HG03558 (cell line): ENCODE results near the gene OTOP3.

Experiments
- ATAC-seq: cut with Tn5 transposase; IDR thresholded peaks from one replicate; pipeline ENCODE4 v1.9.1; 2021; ENCODE audit warnings: moderate number of reproducible peaks; ENCODE audit not compliant: unreplicated experiment; ENCODE audit errors: extremely low read depth

OTOP3 gene

GRCh38 chr17:74916136-74916850, 19.4 kb upstream of the OTOP3 start:
- no peak for ATAC-seq

- ATAC-seq = no peak
Observed at GRCh38 chr17:74916851-74917199, 18.9 kb upstream of the OTOP3 start.

GRCh38 chr17:74917430-74917829, 18.3 kb upstream of the OTOP3 start:
- no peak for ATAC-seq

- no peak for ATAC-seq
Observed at GRCh38 chr17:74918906-74919305, 16.8 kb upstream of the OTOP3 start.

GRCh38 chr17:74919440-74920305, 16.0 kb upstream of the OTOP3 start:
- no peak for ATAC-seq

- ATAC-seq = no peak
Observed at GRCh38 chr17:74920306-74920620, 15.4 kb upstream of the OTOP3 start.

GRCh38 chr17:74920642-74921025, 15.1 kb upstream of the OTOP3 start:
- ATAC-seq = no peak

- ATAC-seq = no peak
Observed at GRCh38 chr17:74921026-74921681, 14.5 kb upstream of the OTOP3 start.

- no peak for ATAC-seq
Observed at GRCh38 chr17:74921769-74922168, 13.9 kb upstream of the OTOP3 start.

GRCh38 chr17:74922172-74922571, 13.5 kb upstream of the OTOP3 start:
- no peak for ATAC-seq

GRCh38 chr17:74922694-74923537, 12.8 kb upstream of the OTOP3 start, which contains the start of gene USH1G:
Gene USH1G (minus strand): TSS chr17:74923255. CDS start chr17:74923073, 182 bp downstream.
- ATAC-seq = no peak

- no peak for ATAC-seq
Observed at GRCh38 chr17:74923538-74924249, 12.0 kb upstream of the OTOP3 start.

GRCh38 chr17:74924250-74924948, 11.3 kb upstream of the OTOP3 start, which contains the start of gene OTOP2:
Gene OTOP2 (plus strand): TSS chr17:74924273. CDS start chr17:74924633, 360 bp downstream.
- no peak for ATAC-seq

- ATAC-seq = no peak
Observed at GRCh38 chr17:74925242-74925641, 10.5 kb upstream of the OTOP3 start.

- no peak for ATAC-seq
Observed at GRCh38 chr17:74928786-74929185, 6.9 kb upstream of the OTOP3 start.

- ATAC-seq = no peak
Observed at GRCh38 chr17:74930535-74931036, 5.1 kb upstream of the OTOP3 start.

- ATAC-seq = no peak
Observed at GRCh38 chr17:74935048-74935447, 650 bp upstream of the OTOP3 start.

GRCh38 chr17:74936470-74936799, 737 bp downstream of the OTOP3 start:
- ATAC-seq = no peak
